Measurements from ENCODE around the gene FBN1. TPM values are rescaled to one million over a fixed set of nuclear protein-coding genes. Genes with fewer than 3 reads are reported as not detected.

The FBN1 gene
- total RNA-seq, 1 experiment from 2014 or later: 0.43 TPM

DNA sequence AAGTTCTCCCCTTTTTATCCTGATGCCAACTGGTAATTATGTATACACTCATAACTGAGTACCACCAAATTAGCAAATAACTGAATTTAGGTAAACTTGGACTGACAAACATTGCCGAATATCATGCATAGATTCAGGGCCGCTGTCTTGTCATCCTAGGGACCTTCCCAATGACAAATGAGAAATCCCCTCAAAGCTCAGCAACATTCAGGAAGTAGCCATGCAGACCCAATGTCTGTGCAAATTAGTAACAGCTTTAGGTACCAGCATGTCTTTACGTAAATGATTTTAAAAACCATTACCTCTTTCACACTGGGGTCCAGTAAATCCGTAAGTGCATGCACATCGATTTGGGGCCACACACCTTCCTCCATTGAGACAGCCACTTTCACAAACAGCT, 49.5 kb downstream of the FBN1 start:
- intact Hi-C loops (cut with micrococcal nuclease; ENCODE audit: unreplicated experiment): no loop called here
- Mint-ChIP-seq H3K36me3 (ENCODE audit: insufficient read depth, unreplicated experiment) (no peaks in the 10 kb centered on the region), H3K4me3 (ENCODE audit: unreplicated experiment) (no peak overlapping the region), H3K4me1 (ENCODE audit: low read depth, unreplicated experiment) (no peaks in the 10 kb centered on the region), H3K27ac (ENCODE audit: unreplicated experiment) (no peak overlapping the region), H3K27me3 (ENCODE audit: insufficient read depth, unreplicated experiment) (no peaks in the 10 kb centered on the region), H3K9me3 (ENCODE audit: unreplicated experiment) (no peaks in the 10 kb centered on the region)
- no peaks in the 10 kb centered on the region for H3K4me1 ChIP-seq
- DNase-seq: no peak
- no peaks in the 10 kb centered on the region for H3K27me3 ChIP-seq (replicated peaks; ENCODE audit: control insufficient read depth, insufficient read depth, low read length)
- no TSS peak for BruUV-seq (replicated peaks)
- POLR2A ChIA-PET: no interaction called here
- CTCF ChIA-PET: no interaction called here
- TF ChIP-seq, protein P1, sequence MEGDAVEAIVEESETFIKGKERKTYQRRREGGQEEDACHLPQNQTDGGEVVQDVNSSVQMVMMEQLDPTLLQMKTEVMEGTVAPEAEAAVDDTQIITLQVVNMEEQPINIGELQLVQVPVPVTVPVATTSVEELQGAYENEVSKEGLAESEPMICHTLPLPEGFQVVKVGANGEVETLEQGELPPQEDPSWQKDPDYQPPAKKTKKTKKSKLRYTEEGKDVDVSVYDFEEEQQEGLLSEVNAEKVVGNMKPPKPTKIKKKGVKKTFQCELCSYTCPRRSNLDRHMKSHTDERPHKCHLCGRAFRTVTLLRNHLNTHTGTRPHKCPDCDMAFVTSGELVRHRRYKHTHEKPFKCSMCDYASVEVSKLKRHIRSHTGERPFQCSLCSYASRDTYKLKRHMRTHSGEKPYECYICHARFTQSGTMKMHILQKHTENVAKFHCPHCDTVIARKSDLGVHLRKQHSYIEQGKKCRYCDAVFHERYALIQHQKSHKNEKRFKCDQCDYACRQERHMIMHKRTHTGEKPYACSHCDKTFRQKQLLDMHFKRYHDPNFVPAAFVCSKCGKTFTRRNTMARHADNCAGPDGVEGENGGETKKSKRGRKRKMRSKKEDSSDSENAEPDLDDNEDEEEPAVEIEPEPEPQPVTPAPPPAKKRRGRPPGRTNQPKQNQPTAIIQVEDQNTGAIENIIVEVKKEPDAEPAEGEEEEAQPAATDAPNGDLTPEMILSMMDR (IDR thresholded peaks at IDR 0.05; ENCODE audit: insufficient read depth in 1 of 2, low read depth in 1 of 2, low read length in 1 of 2, severe bottlenecking in 1 of 2, unreplicated experiment in 1 of 2): no peak
- H3K36me3 ChIP-seq (ENCODE audit: control insufficient read depth, insufficient read depth, low read length): no peaks in the 10 kb centered on the region
- no peak overlapping the region for H3K4me3 ChIP-seq (ENCODE audit: low read depth, low read length)
- no peaks in the 10 kb centered on the region for H3K9me3 ChIP-seq

DNA sequence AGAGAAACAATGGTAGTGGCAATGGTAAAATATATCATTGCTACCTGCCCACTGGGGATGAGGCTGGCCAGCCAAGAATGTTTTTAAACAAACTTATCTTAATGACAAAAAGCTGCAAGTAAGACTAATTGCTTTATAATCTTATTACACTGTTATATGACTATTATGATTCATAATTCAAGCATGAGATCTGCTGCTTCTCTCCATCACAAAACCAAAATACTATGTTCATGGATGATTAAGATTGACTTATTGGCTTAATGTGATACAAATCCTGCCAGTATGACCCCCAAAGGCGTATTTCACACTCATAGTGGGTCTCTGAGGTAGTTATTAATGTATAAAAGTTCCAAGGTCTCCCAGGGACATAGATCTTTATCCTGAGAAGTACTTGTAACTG, 52.6 kb downstream of the FBN1 start:
- Mint-ChIP-seq H3K36me3 (ENCODE audit: insufficient read depth, unreplicated experiment) (no peaks in the 10 kb centered on the region), H3K27me3 (ENCODE audit: insufficient read depth, unreplicated experiment) (peaks cover 3% of the 10 kb centered on the region), H3K27ac (ENCODE audit: unreplicated experiment) (no peak overlapping the region), H3K4me1 (ENCODE audit: low read depth, unreplicated experiment) (no peaks in the 10 kb centered on the region), H3K9me3 (ENCODE audit: unreplicated experiment) (no peaks in the 10 kb centered on the region), H3K4me3 (ENCODE audit: unreplicated experiment) (no peak overlapping the region)
- no peak for DNase-seq
- H3K36me3 ChIP-seq (ENCODE audit: control insufficient read depth, insufficient read depth, low read length): no peaks in the 10 kb centered on the region
- CTCF ChIA-PET: no interaction called here
- no peaks in the 10 kb centered on the region for H3K9me3 ChIP-seq
- POLR2A ChIA-PET: no interaction called here
- intact Hi-C loops (cut with micrococcal nuclease; ENCODE audit: unreplicated experiment): no loop called here
- H3K4me3 ChIP-seq (ENCODE audit: low read depth, low read length): no peak overlapping the region
- H3K27me3 ChIP-seq (replicated peaks; ENCODE audit: control insufficient read depth, insufficient read depth, low read length): no peaks in the 10 kb centered on the region
- TF ChIP-seq, protein P1 (IDR thresholded peaks at IDR 0.05; ENCODE audit: insufficient read depth in 1 of 2, low read depth in 1 of 2, low read length in 1 of 2, severe bottlenecking in 1 of 2, unreplicated experiment in 1 of 2): no peak
- no peaks in the 10 kb centered on the region for H3K4me1 ChIP-seq
- no TSS peak for BruUV-seq (replicated peaks)

DNA sequence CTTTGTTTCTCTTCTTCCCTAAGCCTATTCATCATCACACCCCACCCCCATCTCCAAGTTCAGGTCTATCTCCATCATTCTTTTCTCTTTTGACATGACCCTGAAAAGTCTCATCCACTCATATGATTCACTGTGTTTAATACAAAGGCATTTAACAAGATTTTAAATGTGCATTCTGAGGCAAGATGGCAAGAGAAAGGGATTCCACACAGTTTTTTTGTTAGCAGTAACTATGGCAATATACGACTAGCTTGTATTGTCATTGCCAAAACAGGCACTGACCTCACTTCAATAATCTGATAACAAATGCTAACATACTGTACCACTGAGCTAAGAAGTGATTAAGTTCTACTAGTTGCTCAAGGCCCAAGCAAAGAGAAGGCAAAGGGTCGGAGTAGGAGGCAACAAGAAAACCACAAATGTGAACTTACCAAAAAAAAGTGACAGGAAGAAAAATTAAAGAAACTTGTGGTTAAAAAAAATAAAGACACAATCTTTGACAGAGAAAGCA, 53.2 kb downstream of the FBN1 start:
- intact Hi-C loops (cut with micrococcal nuclease; ENCODE audit: unreplicated experiment): no loop called here
- no peaks in the 10 kb centered on the region for H3K36me3 Mint-ChIP-seq (ENCODE audit: insufficient read depth, unreplicated experiment)

More for the DNA sequence above, 53.2 kb downstream of the FBN1 start:
- Mint-ChIP-seq H3K27ac (ENCODE audit: unreplicated experiment) (no peak overlapping the region), H3K4me3 (ENCODE audit: unreplicated experiment) (no peak overlapping the region), H3K4me1 (ENCODE audit: low read depth, unreplicated experiment) (no peaks in the 10 kb centered on the region), H3K27me3 (ENCODE audit: insufficient read depth, unreplicated experiment) (peaks cover 6% of the 10 kb centered on the region), H3K9me3 (ENCODE audit: unreplicated experiment) (no peaks in the 10 kb centered on the region)
- Histone ChIP-seq H3K27me3 (replicated peaks; ENCODE audit: control insufficient read depth, insufficient read depth, low read length) (no peaks in the 10 kb centered on the region), H3K4me1 (no peaks in the 10 kb centered on the region), H3K9me3 (no peaks in the 10 kb centered on the region), H3K36me3 (ENCODE audit: control insufficient read depth, insufficient read depth, low read length) (no peaks in the 10 kb centered on the region), H3K4me3 (ENCODE audit: low read depth, low read length) (no peak overlapping the region)
- TF ChIP-seq, protein P1 (IDR thresholded peaks at IDR 0.05; ENCODE audit: insufficient read depth in 1 of 2, low read depth in 1 of 2, low read length in 1 of 2, severe bottlenecking in 1 of 2, unreplicated experiment in 1 of 2): no peak
- ChIA-PET CTCF (no interaction called here), POLR2A (no interaction called here)
- DNase-seq: no peak
- BruUV-seq (replicated peaks): no TSS peak
